HepG2 (cell line): ENCODE measurements around the gene IL6ST. TPM values are rescaled to one million over a fixed set of nuclear protein-coding genes. Genes with fewer than 3 reads are reported as not detected.
"Not testable (repeated sequence)": the region's sequence is repeated elsewhere in the genome, so short reads cannot be mapped to it uniquely, and the experiment has no call there.

Experiments used
- ATAC-seq: fragments of 200-7000 bp; cut with Tn5 transposase; 3 replicates; pipeline ENCODE4 v1.9.1; 2020; ENCODE audit warnings: mild to moderate bottlenecking, moderate library complexity
- BruUV-seq: library from RNA; stranded (reverse); fragments of 400-500 nt; replicated peaks from 2 replicates; lab custom pipeline; 2021; lab: Mats Ljungman, UMichigan
- CTCF ChIA-PET: fragments of 300-600 bp; formaldehyde crosslinking; extraction: SDS; loops from one replicate; lab custom pipeline; 2021; ENCODE audit warnings: low total read pairs, inconsistent platforms, low intra/inter-chr PET ratio; lab: Yijun Ruan, JAX
- POLR2A ChIA-PET: fragments of 350-600 bp; sonication (Branson Sonifier 250); formaldehyde crosslinking; loops from one replicate; lab custom pipeline; 2020; ENCODE audit warnings: antibody characterized with exemption, inconsistent platforms; lab: Yijun Ruan, JAX
- DNase-seq: peaks from one replicate; pipeline ENCODE4 v3.0.0-alpha.2; 2015; ENCODE audit warnings: low spot score
- FAIRE-seq: peaks from 3 replicates; lab custom pipeline; 2011; peaks lifted over from hg19 to GRCh38; lab: Jason Lieb, UNC
- H2AFZ ChIP-seq: one replicate; pipeline ENCODE4 v1.6.1; 2011; ENCODE audit warnings: low read length, inconsistent platforms
- H3K27ac ChIP-seq: fragments of 300-600 bp; 3 replicates; pipeline ENCODE4 v1.8.0; 2011; ENCODE audit warnings: mixed run types, mild to moderate bottlenecking, mixed read lengths, low read length, inconsistent platforms; ENCODE audit not compliant: insufficient read depth; ENCODE audit errors: extremely low read length
- H3K27me3 ChIP-seq, 2 experiments: fragments of 200-600 bp in 1 of 2; 2 replicates in 1 of 2; 3 replicates in 1 of 2; pipeline versions ENCODE4 v1.6.0 to v1.8.0; 2011; ENCODE audit warnings: low read length in 2 of 2, mild to moderate bottlenecking in 2 of 2, moderate library complexity in 2 of 2, inconsistent platforms in 1 of 2; ENCODE audit not compliant: insufficient read depth in 2 of 2, control insufficient read depth in 1 of 2
- H3K36me3 ChIP-seq, 2 experiments: fragments of 200-600 bp in 1 of 2; replicated peaks in 1 of 2; 2 replicates in 1 of 2; 3 replicates in 1 of 2; pipeline versions ENCODE4 v1.5.1 to v1.8.0; 2011; ENCODE audit warnings: low read length in 2 of 2, inconsistent platforms in 1 of 2; ENCODE audit not compliant: insufficient read depth in 2 of 2, control insufficient read depth in 1 of 2
- H3K4me1 ChIP-seq: 2 replicates; pipeline ENCODE4 v1.5.1; 2012; ENCODE audit warnings: low read length, inconsistent platforms; ENCODE audit not compliant: insufficient read depth
- H3K4me2 ChIP-seq: 2 replicates; pipeline ENCODE4 v1.6.0; 2011; ENCODE audit warnings: low read depth, low read length, inconsistent platforms
- H3K4me3 ChIP-seq, 3 experiments: fragments of 200-600 bp in 1 of 3; sonication (generic), shearing (Covaris generic) in 1 of 3; replicated peaks in 1 of 3; 2 replicates each; pipeline ENCODE4 v1.5.1; 2011 to 2016; ENCODE audit warnings: low read length in 3 of 3, inconsistent platforms in 2 of 3, low read depth in 2 of 3, mild to moderate bottlenecking in 2 of 3, control low read depth in 1 of 3, mixed read lengths in 1 of 3; ENCODE audit not compliant: insufficient read depth in 1 of 3
- H3K79me2 ChIP-seq: one replicate; pipeline ENCODE4 v1.6.1; 2011; ENCODE audit warnings: low read length, inconsistent platforms; ENCODE audit not compliant: insufficient read depth
- H3K9ac ChIP-seq: 2 replicates; pipeline ENCODE4 v1.6.0; 2011; ENCODE audit warnings: mild to moderate bottlenecking, low read depth, low read length, inconsistent platforms; ENCODE audit not compliant: insufficient read depth
- H3K9me3 ChIP-seq: 2 replicates; pipeline ENCODE4 v1.5.1; 2012; ENCODE audit warnings: mild to moderate bottlenecking, low read length
- H4K20me1 ChIP-seq: 2 replicates; pipeline ENCODE4 v1.6.0; 2011; ENCODE audit warnings: inconsistent platforms, mild to moderate bottlenecking, low read length, moderate library complexity; ENCODE audit not compliant: insufficient read depth
- ARNT2 ChIP-seq: sonication (generic); formaldehyde crosslinking; IDR thresholded peaks from 2 replicates; pipeline ENCODE4 v1.8.0; 2022; ENCODE audit warnings: mild to moderate bottlenecking, low read depth, missing genetic modification reagents, moderate library complexity
- ZNF121 ChIP-seq: sonication (generic); formaldehyde crosslinking; IDR thresholded peaks from 2 replicates; pipeline ENCODE4 v1.5.0; 2020; ENCODE audit warnings: mild to moderate bottlenecking, missing genetic modification reagents
- ZNF282 ChIP-seq: fragments of 450-650 bp; IDR thresholded peaks from 2 replicates; pipeline ENCODE4 v1.6.1; 2018; ENCODE audit not compliant: partially characterized antibody
- ZNF362 ChIP-seq: sonication (generic); formaldehyde crosslinking; IDR thresholded peaks from 2 replicates; pipeline ENCODE4 v1.4.0; 2020; ENCODE audit warnings: missing genetic modification reagents, mild to moderate bottlenecking, borderline replicate concordance
- WGBS: methylation state at CpG from one replicate; pipeline ENCODE4 v1.1.6; 2017; ENCODE audit warnings: low lambda C conversion rate; 5-methylcytosine and 5-hydroxymethylcytosine counted together
- in situ Hi-C: cut with HindIII; loops from 2 replicates; pipeline ENCODE4 v1.10.0; 2017; ENCODE audit warnings: low pct_unique_long_range_greater_than_20kb; ENCODE audit not compliant: extremely low pct_ligation_motif_present
- intact Hi-C: fragments of 100-400 bp; cut with micrococcal nuclease; formaldehyde crosslinking; loops from one replicate; pipeline ENCODE4 v1.10.0; 2022; ENCODE audit not compliant: unreplicated experiment
- polyA plus RNA-seq, 8 experiments: library from polyadenylated mRNA; depleted of rRNA in 3 of 8; stranded (reverse) in 7 of 8; unstranded in 1 of 8; fragments of >200 nt; fragmentation: Illumina TruSeq in 4 of 8; extraction: Trizol in 4 of 8; gene quantifications; 2 replicates each; pipeline versions ENCODE4 v1.2.1 to v1.2.3, GENCODE V29; 2011 to 2016; ENCODE audit warnings: low read depth in 4 of 8, missing spikeins in 1 of 8, mixed read lengths in 1 of 8; ENCODE audit not compliant: insufficient read depth in 1 of 8
- total RNA-seq, 5 experiments: library from RNA; depleted of rRNA; stranded (reverse); fragments of >200 nt; fragmentation: Illumina TruSeq; extraction: Trizol; gene quantifications; 2 replicates each; pipeline ENCODE4 v1.2.3, GENCODE V29; 2016; ENCODE audit warnings: low read depth in 1 of 5

Gene IL6ST
- total and polyA plus RNA-seq, 2 of the 13 experiments (the other 11 are each of a cell fraction or from before 2014, with no cell fraction given): 66.6 to 166 TPM

- ATAC-seq: no peak
- ChIA-PET CTCF (no interaction called here), POLR2A (no interaction called here)
- intact Hi-C loops (no loop called here), in situ Hi-C loops (no loop called here)
- H3K27me3 ChIP-seq: no peaks in the 10 kb centered on the region
- H2AFZ ChIP-seq: no peak overlapping the region
- no peak overlapping the region for H3K9ac ChIP-seq
- no peak for FAIRE-seq
- H3K9me3 ChIP-seq: no peaks in the 10 kb centered on the region
- H3K4me2 ChIP-seq: no peak overlapping the region
- no peak for DNase-seq
- no peak overlapping the region for H3K4me3 ChIP-seq
- no TSS peak for BruUV-seq
- H3K27ac ChIP-seq: no peak overlapping the region
- H3K4me1 ChIP-seq: peaks cover 26% of the 10 kb centered on the region
- TF ChIP-seq ZNF362 (CRISPR knock-in tag) (peak; percentile 65; the same call in 1 of the 2 replicates), ZNF121 (CRISPR knock-in tag) (0 out of 2 replicates have a peak, but pooled peaks have one; percentile 35), ARNT2 (CRISPR knock-in tag) (no peak), ZNF282 (no peak)
- no peaks in the 10 kb centered on the region for H4K20me1 ChIP-seq
- 33% methylated on average over 1 of the region's 1 CpG for WGBS
- no peaks in the 10 kb centered on the region for H3K36me3 ChIP-seq
- H3K79me2 ChIP-seq: no peaks in the 10 kb centered on the region
Measured at GRCh38 chr5:56018832-56019231, 24.1 kb upstream of the IL6ST start.

- FAIRE-seq, H4K20me1 ChIP-seq, ATAC-seq, DNase-seq, H3K36me3 ChIP-seq, CTCF ChIA-PET, H3K79me2 ChIP-seq, H3K9ac ChIP-seq, H3K9me3 ChIP-seq, H3K4me2 ChIP-seq, H3K27me3 ChIP-seq, H3K4me3 ChIP-seq, in situ Hi-C loops, intact Hi-C loops, H2AFZ ChIP-seq, BruUV-seq, H3K27ac ChIP-seq, POLR2A ChIA-PET: not testable (repeated sequence)
- no CpG with 5 or more reads among the region's 26 CpGs for WGBS
- H3K4me1 ChIP-seq: peaks cover 39% of the 10 kb centered on the region
Measured at GRCh38 chr5:56014701-56015100, 19.9 kb upstream of the IL6ST start.

GRCh38 chr5:56013939-56014338 is 19.2 kb upstream of the IL6ST start:
- H4K20me1 ChIP-seq, ATAC-seq, H2AFZ ChIP-seq, FAIRE-seq, CTCF ChIA-PET, H3K9ac ChIP-seq, H3K36me3 ChIP-seq, in situ Hi-C loops, DNase-seq, POLR2A ChIA-PET, H3K9me3 ChIP-seq, H3K79me2 ChIP-seq, intact Hi-C loops, H3K4me3 ChIP-seq, H3K27me3 ChIP-seq, BruUV-seq, H3K4me2 ChIP-seq, H3K27ac ChIP-seq: not testable (repeated sequence)
- peaks cover 32% of the 10 kb centered on the region for H3K4me1 ChIP-seq
- WGBS: 76% methylated on average over 2 of the region's 5 CpGs
